Measurements from ENCODE around the gene UBASH3B. TPM values are rescaled to one million over a fixed set of nuclear protein-coding genes. Genes with fewer than 3 reads are reported as not detected.
"Not testable (repeated sequence)": the region's sequence is repeated elsewhere in the genome, so short reads cannot be mapped to it uniquely, and the experiment has no call there.

UBASH3B gene
- total and polyA plus RNA-seq, 7 donors: 1.4 to 17.5 (median 8.5) TPM

- 83 to 89% (median 84%) methylated on average over 6 of the region's 6 CpGs for WGBS, 3 donors
These were observed 37.6 kb upstream of the UBASH3B start for GRCh38 chr11:122617926-122618325.

DNA sequence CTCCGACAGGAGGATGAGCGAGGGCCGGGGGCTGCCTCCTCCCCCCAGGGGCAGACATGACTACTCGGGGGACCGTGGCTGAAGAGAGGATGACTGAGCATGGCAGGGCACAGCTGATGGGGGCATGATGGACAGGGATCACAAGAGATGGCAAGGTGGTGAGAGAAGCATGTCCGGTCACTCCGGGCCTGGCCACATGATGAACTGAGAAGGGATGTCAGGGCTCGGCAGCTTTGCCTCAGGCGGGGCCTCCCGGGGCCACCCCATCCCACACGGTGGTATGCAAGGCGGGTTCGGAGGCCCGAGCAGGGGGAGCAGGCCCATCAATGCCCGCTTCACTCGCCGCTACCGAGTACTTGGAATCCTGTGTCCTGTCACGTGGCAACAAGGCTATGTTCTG, 36.6 kb upstream of the UBASH3B start:
- Histone ChIP-seq H3K27ac (no peak overlapping the region), H3K9me3 (peaks cover 6% of the 10 kb centered on the region), H3K27me3 (ENCODE audit: insufficient read depth in 3 of 3, low read length in 2 of 3) (no peaks in the 10 kb centered on the region), H3K4me1 (no peaks in the 10 kb centered on the region), H3K4me3 (no peak overlapping the region), H3K36me3 (ENCODE audit: insufficient read depth in 1 of 2, low read depth in 1 of 2) (no peaks in the 10 kb centered on the region)
- TF ChIP-seq CTCF (IDR thresholded peaks at IDR 0.05): no peak
- intact Hi-C loops (cut with DNase I): no loop called here
- no peak for ATAC-seq
- no peak for DNase-seq
- 94 to 96% (median 95%) methylated on average over 19 of the region's 19 CpGs for WGBS, 3 donors

More at GRCh38 chr11:122617926-122618325, 37.6 kb upstream of the UBASH3B start:
- Histone ChIP-seq H3K4me3 (no peak overlapping the region), H3K27ac (no peak overlapping the region), H3K4me1 (no peaks in the 10 kb centered on the region), H3K9me3 (peaks cover 6% of the 10 kb centered on the region), H3K27me3 (ENCODE audit: insufficient read depth in 3 of 3, low read length in 2 of 3) (no peaks in the 10 kb centered on the region), H3K36me3 (ENCODE audit: insufficient read depth in 1 of 2, low read depth in 1 of 2) (no peaks in the 10 kb centered on the region)
- no peak for TF ChIP-seq CTCF (IDR thresholded peaks at IDR 0.05)
- DNase-seq (no peak), ATAC-seq (no peak)
- intact Hi-C loops (cut with DNase I): no loop called here

GRCh38 chr11:122619757-122620156, 35.8 kb upstream of the UBASH3B start:
- 94 to 97% (median 94%) methylated on average over 3 of the region's 3 CpGs for WGBS, 3 donors
- intact Hi-C loops (cut with DNase I): no loop called here
- Histone ChIP-seq H3K27me3 (ENCODE audit: insufficient read depth in 3 of 3, low read length in 2 of 3) (no peaks in the 10 kb centered on the region), H3K4me1 (no peaks in the 10 kb centered on the region), H3K36me3 (ENCODE audit: insufficient read depth in 1 of 2, low read depth in 1 of 2) (no peaks in the 10 kb centered on the region), H3K4me3 (no peak overlapping the region), H3K9me3 (peaks cover 6% of the 10 kb centered on the region), H3K27ac (no peak overlapping the region)
- TF ChIP-seq CTCF (IDR thresholded peaks at IDR 0.05): no peak
- ATAC-seq (no peak), DNase-seq (no peak)

- H3K9me3 ChIP-seq; H3K27me3 ChIP-seq (ENCODE audit: insufficient read depth in 3 of 3, low read length in 2 of 3); H3K4me3 ChIP-seq; H3K4me1 ChIP-seq; DNase-seq; intact Hi-C loops (cut with DNase I); H3K27ac ChIP-seq; H3K36me3 ChIP-seq (ENCODE audit: insufficient read depth in 1 of 2, low read depth in 1 of 2); ATAC-seq: not testable (repeated sequence)
- 82 to 87% (median 84%) methylated on average over 7 of the region's 7 CpGs for WGBS, 3 donors
These were observed 30.0 kb upstream of the UBASH3B start for GRCh38 chr11:122625501-122625900.

DNA sequence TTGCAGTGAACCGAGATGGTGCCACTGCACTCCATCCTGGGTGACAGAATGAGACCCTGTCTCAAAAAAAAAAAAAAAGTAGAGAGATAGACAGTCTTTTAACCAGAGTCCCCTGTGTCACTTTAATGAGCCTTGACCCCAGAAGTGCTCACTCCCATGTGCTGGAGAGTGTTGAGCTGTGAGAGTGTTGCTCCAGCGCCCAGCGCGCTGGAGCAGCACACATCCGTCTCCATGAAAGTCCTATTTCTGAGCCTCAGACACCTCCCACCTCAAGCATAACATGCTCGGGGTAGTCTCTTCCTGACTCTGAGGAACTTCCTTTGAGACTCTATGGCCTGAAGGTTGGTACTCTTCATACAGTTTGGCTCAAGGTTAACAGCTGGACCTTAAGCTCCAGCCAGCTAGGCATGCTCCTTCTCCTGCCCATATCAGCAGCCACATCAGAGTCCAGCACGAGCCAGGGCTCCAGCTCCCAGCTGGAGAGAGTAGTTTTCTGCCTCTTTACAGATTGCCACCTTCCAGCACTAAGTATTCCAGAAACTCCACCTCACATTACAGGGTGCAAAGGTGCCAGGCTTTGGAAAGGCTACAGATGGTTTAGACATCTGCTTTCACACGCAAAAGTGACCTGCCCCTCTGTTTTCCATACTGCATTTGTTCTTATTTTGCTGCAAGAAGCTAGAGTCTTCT, 29.4 kb upstream of the UBASH3B start:
- H3K27ac ChIP-seq: no peak overlapping the region
- no peak for TF ChIP-seq CTCF (IDR thresholded peaks at IDR 0.05)
- intact Hi-C loops (cut with DNase I): no loop called here

More for the DNA sequence above, 29.4 kb upstream of the UBASH3B start:
- WGBS, 3 donors: 65 to 73% (median 71%) methylated on average over 8 of the region's 8 CpGs
- Histone ChIP-seq H3K9me3 (no peaks in the 10 kb centered on the region), H3K4me3 (no peak overlapping the region), H3K4me1 (no peaks in the 10 kb centered on the region), H3K36me3 (ENCODE audit: insufficient read depth in 1 of 2, low read depth in 1 of 2) (no peaks in the 10 kb centered on the region), H3K27me3 (ENCODE audit: insufficient read depth in 3 of 3, low read length in 2 of 3) (no peaks in the 10 kb centered on the region)
- ATAC-seq: no peak
- no peak for DNase-seq
